Right ventricle myocardium superior (tissue), 1 donor: ENCODE measurements around the gene PVRIG. TPM values are rescaled to one million over a fixed set of nuclear protein-coding genes. Genes with fewer than 3 reads are reported as not detected.
"Not testable (repeated sequence)": the region's sequence is repeated elsewhere in the genome, so short reads cannot be mapped to it uniquely, and the experiment has no call there.

Experiments used
- ATAC-seq: fragments of 200-7000 bp; cut with Tn5 transposase; one replicate; pipeline ENCODE4 v1.9.1; 2020; ENCODE audit warnings: mild to moderate bottlenecking; ENCODE audit not compliant: poor library complexity
- DNase-seq: peaks from one replicate; pipeline ENCODE4 v3.0.0-alpha.2; 2020
- intact Hi-C: fragments of 100-400 bp; cut with DNase I; formaldehyde crosslinking; loops from one replicate; pipeline ENCODE4 v1.11.2; 2022
- total RNA-seq: library from RNA; stranded (reverse); fragmentation: NEBNext Ultra II Directional; extraction: Animal tissue kit (Norgen Biotek cat#: 25700); gene quantifications from one replicate; pipeline ENCODE4 v1.2.1, GENCODE V29; 2021
- donor health status: DM: no; HTN: yes; CAD: no; lungs with severe emphysema.

The PVRIG gene
- total RNA-seq, 1 donor from 2014 or later: not detected

DNA sequence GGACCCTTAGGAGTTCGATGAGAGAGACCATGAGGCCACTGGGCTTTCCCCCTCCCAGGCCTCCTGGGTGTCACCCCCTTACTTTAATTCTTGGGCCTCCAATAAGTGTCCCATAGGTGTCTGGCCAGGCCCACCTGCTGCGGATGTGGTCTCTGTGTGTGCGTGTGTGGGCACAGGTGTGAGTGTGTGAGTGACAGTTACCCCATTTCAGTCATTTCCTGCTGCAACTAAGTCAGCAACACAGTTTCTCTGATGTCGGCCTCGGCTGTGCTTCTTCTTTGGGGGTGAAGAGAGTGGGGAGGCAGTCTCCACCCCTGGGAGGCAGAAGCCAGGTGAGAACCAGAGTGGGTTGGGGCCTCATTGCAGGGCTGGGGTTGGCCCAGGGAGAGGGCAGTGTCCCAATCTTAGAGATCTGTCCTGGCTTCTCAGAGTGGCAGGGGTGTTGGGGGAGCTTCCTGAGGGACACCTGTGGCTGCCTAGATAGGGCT lies 1.5 kb downstream of the PVRIG start:
- DNase-seq (no peak), ATAC-seq (no peak)
- intact Hi-C loops: no loop called here

DNA sequence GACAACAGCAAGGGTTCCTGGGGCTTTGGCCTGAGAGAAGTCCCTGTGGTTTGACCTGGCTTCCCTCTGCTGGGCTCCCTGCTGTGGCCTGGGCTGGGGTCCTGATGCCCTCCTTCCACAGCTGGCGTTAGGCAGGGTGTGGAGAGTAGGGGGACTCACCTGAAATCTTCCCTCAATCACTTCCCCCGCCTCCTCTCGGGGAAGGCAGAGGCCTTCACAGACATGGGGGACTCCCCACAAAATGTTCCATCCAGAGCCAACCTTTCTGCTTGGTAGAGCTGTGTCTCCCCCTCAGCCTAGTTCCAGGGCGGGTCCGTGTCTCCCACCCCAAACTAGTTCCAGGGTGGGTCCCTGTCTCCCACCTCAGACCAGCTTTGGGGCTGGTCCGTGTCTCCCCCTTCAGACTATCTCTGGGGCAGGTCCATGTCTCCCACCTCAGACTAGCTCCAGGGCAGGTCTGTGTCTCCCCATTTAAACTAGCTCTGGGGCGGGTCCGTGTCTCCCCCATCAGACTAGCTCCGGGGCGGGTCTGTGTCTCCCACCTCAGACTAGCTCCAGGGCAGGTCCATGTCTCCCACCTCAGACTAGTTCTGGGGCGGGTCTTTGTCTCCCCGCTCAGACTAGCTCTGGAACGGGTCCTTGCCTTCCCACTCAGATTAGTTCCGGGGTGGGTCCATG lies 2.2 kb downstream of the PVRIG start:
- intact Hi-C loops: no loop called here
- ATAC-seq (no peak), DNase-seq (no peak)

DNA sequence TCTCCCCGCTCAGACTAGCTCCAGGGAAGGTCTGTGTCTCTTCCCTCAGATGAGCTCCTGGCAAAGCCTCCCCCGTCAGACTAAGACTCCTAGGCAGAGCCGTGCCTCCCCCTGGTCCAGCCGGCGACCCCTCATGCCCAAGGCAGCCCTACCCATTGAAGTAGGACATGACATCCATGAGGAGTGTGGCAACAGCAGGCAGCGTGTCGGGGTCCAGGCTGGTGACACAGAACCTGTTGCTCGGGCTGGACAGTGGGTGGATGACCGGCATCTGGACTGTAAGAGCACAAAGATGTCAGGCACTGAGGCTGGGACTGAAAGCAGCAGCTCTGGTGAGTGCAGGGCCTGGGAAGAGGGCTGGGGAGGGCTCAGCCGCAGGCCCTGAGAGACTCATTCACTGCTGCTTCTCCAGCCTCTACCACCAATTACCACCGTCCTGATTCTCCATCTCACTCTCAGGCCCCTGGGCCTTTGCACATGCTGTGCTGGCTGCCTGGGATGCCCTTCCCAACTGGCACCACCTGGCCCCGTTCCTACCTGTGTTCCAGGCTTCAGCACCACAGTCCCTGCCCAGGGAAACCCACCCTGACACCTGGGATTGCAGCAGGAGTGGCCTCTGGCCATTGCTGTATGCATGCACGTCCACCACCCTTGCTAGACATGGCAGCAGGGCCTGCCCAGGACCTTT lies 2.8 kb downstream of the PVRIG start:
- ATAC-seq: no peak
- DNase-seq: no peak
- intact Hi-C loops: no loop called here

DNA sequence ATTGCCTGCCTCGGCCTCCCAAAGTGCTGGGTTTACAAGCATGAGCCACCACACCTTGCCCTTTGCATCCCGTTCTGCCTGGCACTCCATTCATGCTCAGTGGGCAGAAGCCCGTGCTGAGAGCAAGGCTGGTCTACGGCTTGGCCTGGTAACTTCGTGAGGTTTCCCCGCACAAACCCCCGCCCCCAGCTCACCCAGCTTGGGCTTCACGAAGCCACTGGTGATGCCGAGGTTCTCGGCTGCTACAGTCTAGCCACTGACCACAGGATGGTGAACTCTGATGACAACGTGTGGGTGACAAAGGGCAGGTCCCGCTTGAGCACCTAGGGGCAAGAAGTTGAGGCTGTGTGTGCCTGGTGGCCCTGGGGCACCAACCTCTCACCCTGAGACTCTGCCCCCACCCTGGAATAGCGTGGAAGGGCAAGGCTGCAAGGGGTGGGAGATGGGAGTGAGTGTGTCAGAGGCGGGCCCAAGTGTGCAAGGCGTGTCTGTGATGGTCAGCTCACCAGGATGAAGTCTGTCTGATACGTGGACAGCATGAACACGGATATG lies 3.7 kb downstream of the PVRIG start:
- ATAC-seq, DNase-seq, intact Hi-C loops: not testable (repeated sequence)

- ATAC-seq, intact Hi-C loops, DNase-seq: not testable (repeated sequence)
These were observed 5.1 kb downstream of the PVRIG start for GRCh38 chr7:100224891-100225290.

- ATAC-seq, intact Hi-C loops, DNase-seq: not testable (repeated sequence)
These were observed 15.0 kb downstream of the PVRIG start for GRCh38 chr7:100234660-100235317.

GRCh38 chr7:100239975-100240374 lies 20.2 kb downstream of the PVRIG start:
- ATAC-seq, intact Hi-C loops, DNase-seq: not testable (repeated sequence)

GRCh38 chr7:100243385-100243784 lies 23.6 kb downstream of the PVRIG start:
- ATAC-seq (peak; percentile 69), DNase-seq (peak; percentile 57)
- intact Hi-C loops: not testable (repeated sequence)

- peak; percentile 51 for ATAC-seq
- intact Hi-C loops, DNase-seq: not testable (repeated sequence)
These were observed 25.3 kb downstream of the PVRIG start for GRCh38 chr7:100244988-100245605.

DNA sequence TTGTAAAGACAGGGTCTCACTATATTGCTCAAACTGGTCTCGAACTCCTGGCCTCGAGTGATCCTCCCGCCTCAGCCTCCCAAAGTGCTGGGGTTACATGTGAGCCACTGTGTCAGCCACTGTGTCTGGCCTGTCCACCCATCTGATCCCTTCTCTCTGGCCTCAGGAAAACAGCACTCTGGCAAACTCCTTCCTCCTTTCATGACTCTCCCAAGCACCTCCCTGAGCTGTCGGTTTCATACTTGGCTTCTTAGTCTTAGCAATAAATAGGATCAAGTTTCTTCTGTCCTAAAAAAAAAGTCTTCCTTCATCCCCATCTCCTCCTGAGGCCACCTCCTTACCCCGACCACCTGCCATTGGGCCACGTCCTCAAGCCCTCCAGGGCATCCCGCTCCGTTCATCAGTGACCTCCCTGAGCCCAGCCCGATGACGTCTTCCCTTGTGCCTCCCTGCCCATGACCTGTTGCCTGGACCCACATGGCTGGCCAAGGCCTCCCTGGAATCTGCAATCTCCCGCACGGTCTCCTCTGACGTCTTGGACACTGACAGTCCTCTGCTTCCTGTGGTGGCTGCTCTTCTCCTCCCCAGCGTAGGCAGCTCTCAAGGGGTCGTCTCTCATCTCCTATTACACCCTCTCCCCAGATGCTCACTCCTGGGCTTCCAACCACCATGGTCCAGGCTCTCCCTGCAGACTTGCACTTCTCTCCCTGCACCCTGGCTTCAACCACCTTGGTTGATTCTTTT lies 26.5 kb downstream of the PVRIG start:
- intact Hi-C loops, DNase-seq: not testable (repeated sequence)

GRCh38 chr7:100246865-100247137 lies 27.1 kb downstream of the PVRIG start:
- ATAC-seq, intact Hi-C loops, DNase-seq: not testable (repeated sequence)

More for the DNA sequence above, 26.5 kb downstream of the PVRIG start:
- ATAC-seq: not testable (repeated sequence)

DNA sequence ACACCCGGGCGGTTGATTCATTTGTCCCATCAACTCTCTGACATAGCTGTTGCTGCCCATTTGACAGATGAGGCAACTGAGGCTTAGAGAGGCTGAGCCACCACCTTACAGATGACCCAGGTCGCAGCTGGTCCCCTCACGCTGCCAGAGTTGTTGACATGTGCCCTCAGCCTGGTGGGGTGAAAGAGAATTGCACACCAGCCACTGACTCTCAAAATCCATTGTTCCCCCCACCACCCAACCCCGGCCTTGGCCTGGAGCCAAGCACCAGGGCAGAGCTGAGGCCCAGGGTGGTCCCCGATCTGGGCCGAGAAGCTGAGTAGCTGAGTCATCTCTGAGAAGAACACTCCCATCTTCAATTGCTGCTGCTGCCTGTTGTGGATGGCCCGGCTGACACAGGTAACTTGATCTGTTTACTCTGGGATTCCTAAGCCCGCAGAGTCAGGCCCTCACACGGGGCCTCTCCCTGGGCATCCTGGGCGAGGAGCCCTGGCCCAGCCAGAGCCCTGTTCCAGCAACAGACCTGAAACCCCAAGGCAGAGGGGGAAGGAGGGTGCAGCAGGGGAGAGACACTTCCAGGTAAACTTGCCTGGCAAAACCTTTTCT lies 27.5 kb downstream of the PVRIG start:
- DNase-seq: no peak
- intact Hi-C loops: no loop called here
- ATAC-seq: peak; percentile 19

DNA sequence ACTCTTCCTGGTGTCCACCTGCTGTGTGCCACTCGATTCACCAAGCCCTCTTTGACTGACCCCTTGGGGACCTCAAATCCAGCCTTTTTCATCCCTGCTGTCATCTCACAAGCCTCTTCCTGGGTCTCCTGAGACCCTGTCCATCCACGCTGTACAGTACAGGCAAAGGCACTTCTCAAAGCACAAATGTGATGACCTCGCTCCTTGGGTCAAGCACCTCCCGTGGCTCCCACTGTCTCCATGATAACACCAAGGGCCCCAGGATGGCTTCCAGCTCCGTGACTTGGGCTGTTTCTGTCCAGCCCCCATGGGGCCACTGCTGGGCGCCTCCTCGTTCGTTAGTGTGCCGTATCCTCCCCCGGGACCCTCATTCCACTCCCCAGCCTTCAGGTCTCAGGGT lies 28.7 kb downstream of the PVRIG start:
- intact Hi-C loops: no loop called here
- no peak for ATAC-seq
- no peak for DNase-seq

DNA sequence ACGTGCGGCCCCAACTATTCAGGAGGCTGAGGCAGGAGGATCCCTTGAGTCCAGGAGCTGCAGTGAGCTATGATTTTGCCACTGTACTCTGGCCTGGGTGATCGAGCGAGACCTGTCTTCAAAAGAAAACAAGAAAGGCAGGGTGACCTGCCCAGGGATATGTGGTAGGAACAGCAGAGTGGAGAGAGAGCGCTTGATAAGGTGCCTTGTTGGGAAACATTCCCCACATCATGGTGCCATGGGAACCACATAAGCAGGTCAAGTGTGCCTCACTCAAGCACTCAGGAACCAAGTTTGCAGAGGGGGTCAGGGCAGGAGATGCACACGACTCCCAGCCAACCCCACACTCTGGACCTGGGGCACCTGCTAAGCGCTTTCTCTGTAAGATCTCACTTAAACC lies 37.3 kb downstream of the PVRIG start:
- DNase-seq: no peak
- intact Hi-C loops: no loop called here
- peak; percentile 46 for ATAC-seq

- DNase-seq: not testable (repeated sequence)
These were observed 40.2 kb downstream of the PVRIG start for GRCh38 chr7:100259984-100260383.

DNA sequence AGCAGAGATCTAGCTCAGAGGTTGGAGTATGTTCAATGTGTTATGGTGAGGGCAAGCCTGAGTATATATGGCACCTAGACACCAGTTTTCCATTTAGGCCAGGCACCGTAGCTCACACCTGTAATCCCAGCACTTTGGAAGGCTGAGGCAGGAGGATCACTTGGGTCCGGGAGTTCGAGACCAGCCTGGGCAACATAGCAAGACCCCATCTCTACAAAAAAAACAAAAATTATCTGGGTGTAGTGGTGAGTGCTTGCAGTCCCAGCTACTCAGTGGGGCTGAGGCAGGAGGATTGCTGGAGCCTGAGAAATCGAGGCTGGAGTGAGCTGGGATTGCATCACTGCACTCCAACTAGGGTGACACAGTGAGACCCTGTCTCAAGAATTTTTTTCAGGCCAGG lies 43.1 kb downstream of the PVRIG start:
- ATAC-seq, DNase-seq, intact Hi-C loops: not testable (repeated sequence)

More at GRCh38 chr7:100259984-100260383, 40.2 kb downstream of the PVRIG start:
- ATAC-seq, intact Hi-C loops: not testable (repeated sequence)

- intact Hi-C loops, DNase-seq, ATAC-seq: not testable (repeated sequence)
These were observed 44.5 kb downstream of the PVRIG start for GRCh38 chr7:100264223-100264622.
